ENCODE data around the gene NUCB2.

DNA sequence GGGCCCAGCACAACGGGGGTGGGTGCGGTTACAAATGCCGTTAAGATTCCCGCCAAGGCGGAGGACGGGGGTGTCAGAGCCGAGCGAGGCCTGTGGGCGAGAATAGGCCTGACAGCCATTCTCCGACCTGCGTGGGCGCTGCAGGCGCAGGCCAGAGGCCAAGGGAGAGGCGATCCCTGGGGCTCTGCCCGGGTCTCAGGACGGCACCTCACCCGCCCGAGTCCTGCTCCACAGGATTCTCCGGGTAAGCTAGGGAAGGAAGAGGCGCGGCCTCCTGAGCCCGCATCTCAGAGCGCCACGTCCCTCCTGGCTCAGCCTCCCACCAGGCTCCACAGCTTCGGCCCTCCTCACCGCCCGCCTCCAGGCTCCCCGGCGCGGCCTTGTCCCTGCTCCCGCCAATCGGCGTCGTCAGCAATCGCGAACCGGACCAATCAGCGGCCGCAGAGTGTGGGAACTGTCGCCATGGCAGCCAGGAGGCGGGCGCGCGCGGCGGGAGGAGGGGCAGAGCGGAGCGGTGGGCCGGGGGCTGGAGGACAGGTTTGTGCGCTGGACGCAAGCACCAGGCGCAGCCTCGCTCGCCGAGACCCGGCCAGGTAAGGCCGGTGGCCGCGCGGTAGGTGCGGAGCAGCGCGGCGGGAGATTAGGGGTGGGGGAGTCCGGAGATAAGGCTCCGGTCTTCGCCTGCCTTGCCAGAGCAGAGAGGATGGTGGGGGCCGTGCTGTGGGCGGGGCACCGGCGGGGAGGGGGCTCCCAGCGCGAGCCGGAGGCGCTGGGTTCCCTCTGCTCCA lies at the start of gene NUCB2:
- TF ChIP-seq, protein P1, sequence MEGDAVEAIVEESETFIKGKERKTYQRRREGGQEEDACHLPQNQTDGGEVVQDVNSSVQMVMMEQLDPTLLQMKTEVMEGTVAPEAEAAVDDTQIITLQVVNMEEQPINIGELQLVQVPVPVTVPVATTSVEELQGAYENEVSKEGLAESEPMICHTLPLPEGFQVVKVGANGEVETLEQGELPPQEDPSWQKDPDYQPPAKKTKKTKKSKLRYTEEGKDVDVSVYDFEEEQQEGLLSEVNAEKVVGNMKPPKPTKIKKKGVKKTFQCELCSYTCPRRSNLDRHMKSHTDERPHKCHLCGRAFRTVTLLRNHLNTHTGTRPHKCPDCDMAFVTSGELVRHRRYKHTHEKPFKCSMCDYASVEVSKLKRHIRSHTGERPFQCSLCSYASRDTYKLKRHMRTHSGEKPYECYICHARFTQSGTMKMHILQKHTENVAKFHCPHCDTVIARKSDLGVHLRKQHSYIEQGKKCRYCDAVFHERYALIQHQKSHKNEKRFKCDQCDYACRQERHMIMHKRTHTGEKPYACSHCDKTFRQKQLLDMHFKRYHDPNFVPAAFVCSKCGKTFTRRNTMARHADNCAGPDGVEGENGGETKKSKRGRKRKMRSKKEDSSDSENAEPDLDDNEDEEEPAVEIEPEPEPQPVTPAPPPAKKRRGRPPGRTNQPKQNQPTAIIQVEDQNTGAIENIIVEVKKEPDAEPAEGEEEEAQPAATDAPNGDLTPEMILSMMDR (conservative IDR thresholded peaks at IDR 0.05; ENCODE audit: low read depth, low read length) = no peak
- TF ChIP-seq EZH2 (IDR thresholded peaks at IDR 0.05; ENCODE audit: borderline replicate concordance, low read depth, low read length, poor library complexity, severe bottlenecking) = no peak
